A673 (cell line): ENCODE data around the gene ANKRD37. TPM values are rescaled to one million over a fixed set of nuclear protein-coding genes. Genes with fewer than 3 reads are reported as not detected.

ENCODE experiments used
- BruUV-seq: library from RNA; stranded (reverse); fragments of 400-500 nt; replicated peaks from 2 replicates; lab custom pipeline; 2021; lab: Mats Ljungman, UMichigan
- CTCF ChIA-PET: fragments of 300-600 bp; sonication (Branson Sonifier 250); formaldehyde crosslinking; loops from one replicate; lab custom pipeline; 2022; ENCODE audit warnings: antibody characterized with exemption; lab: Charles Lee
- POLR2A ChIA-PET: fragments of 300-600 bp; sonication (Branson Sonifier 250); formaldehyde crosslinking; loops from one replicate; lab custom pipeline; 2022; ENCODE audit warnings: antibody characterized with exemption; ENCODE audit not compliant: low non-redundant PET; lab: Charles Lee
- DNase-seq: peaks from one replicate; pipeline ENCODE4 v3.0.0-alpha.2; 2015; ENCODE audit warnings: low spot score
- H3K27ac ChIP-seq: fragments of 200-600 bp; sonication (generic); 2 replicates; pipeline ENCODE4 v1.5.1; 2016; ENCODE audit warnings: mixed run types, low read depth, mild to moderate bottlenecking, mixed read lengths, antibody characterized with exemption, low read length; ENCODE audit not compliant: poor library complexity, severe bottlenecking
- H3K27me3 ChIP-seq: fragments of 200-600 bp; sonication (generic); replicated peaks from 2 replicates; pipeline ENCODE4 v1.6.1; 2017; ENCODE audit warnings: mixed run types, low read depth, mild to moderate bottlenecking, mixed read lengths, antibody characterized with exemption, low read length; ENCODE audit not compliant: insufficient read depth, poor library complexity
- H3K36me3 ChIP-seq: fragments of 200-600 bp; sonication (generic); 2 replicates; pipeline ENCODE4 v1.6.1; 2016; ENCODE audit warnings: mixed run types, mild to moderate bottlenecking, mixed read lengths, antibody characterized with exemption, low read length; ENCODE audit not compliant: insufficient read depth, poor library complexity, severe bottlenecking
- H3K4me1 ChIP-seq: fragments of 200-600 bp; sonication (generic); 2 replicates; pipeline ENCODE4 v1.6.1; 2017; ENCODE audit warnings: mixed run types, mild to moderate bottlenecking, mixed read lengths, antibody characterized with exemption, low read length; ENCODE audit not compliant: insufficient read depth, poor library complexity, severe bottlenecking
- H3K4me3 ChIP-seq: fragments of 200-600 bp; sonication (generic); 2 replicates; pipeline ENCODE4 v1.5.1; 2016; ENCODE audit warnings: low read depth, mixed run types, mild to moderate bottlenecking, mixed read lengths, low read length; ENCODE audit not compliant: poor library complexity, severe bottlenecking
- H3K9me3 ChIP-seq: fragments of 200-600 bp; sonication (generic); 2 replicates; pipeline ENCODE4 v1.6.1; 2016; ENCODE audit warnings: mixed run types, low read depth, mild to moderate bottlenecking, mixed read lengths, antibody characterized with exemption, low read length; ENCODE audit not compliant: poor library complexity, severe bottlenecking
- CTCF ChIP-seq: fragments of 300-800, 200-600 bp; sonication (generic); conservative IDR thresholded peaks from 2 replicates; pipeline ENCODE4 v1.5.1; 2017; ENCODE audit warnings: low read depth, mild to moderate bottlenecking, antibody characterized with exemption, low read length, moderate library complexity, mixed read lengths
- EZH2 ChIP-seq: fragments of 200-600 bp; sonication (generic); IDR thresholded peaks from 2 replicates; pipeline ENCODE4 v1.6.1; 2017; ENCODE audit warnings: borderline replicate concordance, low read depth, mild to moderate bottlenecking, mixed read lengths, antibody characterized with exemption, low read length; ENCODE audit not compliant: poor library complexity, severe bottlenecking
- intact Hi-C: fragments of 100-400 bp; cut with micrococcal nuclease; formaldehyde crosslinking; loops from one replicate; pipeline ENCODE4 v1.10.0; 2022; ENCODE audit not compliant: unreplicated experiment
- total RNA-seq: library from RNA; stranded (reverse); gene quantifications from 2 replicates; pipeline ENCODE4 v1.2.3, GENCODE V29; 2021

ANKRD37 gene
- total RNA-seq, 1 experiment from 2014 or later, result not detected

- no TSS peak for BruUV-seq
- ChIA-PET CTCF (no interaction called here), POLR2A (no interaction called here)
- no peak for DNase-seq
- Histone ChIP-seq H3K4me1 (no peaks in the 10 kb centered on the region), H3K36me3 (no peaks in the 10 kb centered on the region), H3K4me3 (no peak overlapping the region), H3K27me3 (no peaks in the 10 kb centered on the region), H3K9me3 (no peaks in the 10 kb centered on the region), H3K27ac (no peak overlapping the region)
- intact Hi-C loops, result no loop called here
- TF ChIP-seq EZH2, result no peak
- no peak for TF ChIP-seq CTCF
These were observed 44.4 kb upstream of the ANKRD37 start for GRCh38 chr4:185352202-185352601.

- H3K36me3 ChIP-seq, result no peaks in the 10 kb centered on the region
- no peaks in the 10 kb centered on the region for H3K9me3 ChIP-seq
- TF ChIP-seq CTCF (no peak), EZH2 (no peak)
- H3K4me1 ChIP-seq, result no peaks in the 10 kb centered on the region
- CTCF ChIA-PET, result no interaction called here
- intact Hi-C loops, result no loop called here
- no peaks in the 10 kb centered on the region for H3K27me3 ChIP-seq
- BruUV-seq, result no TSS peak
- DNase-seq, result no peak
- POLR2A ChIA-PET, result no interaction called here
- no peak overlapping the region for H3K4me3 ChIP-seq
- no peak overlapping the region for H3K27ac ChIP-seq
These were observed 43.9 kb upstream of the ANKRD37 start for GRCh38 chr4:185352741-185353140.

GRCh38 chr4:185357211-185357610 lies 39.4 kb upstream of the ANKRD37 start:
- TF ChIP-seq EZH2 (no peak), CTCF (no peak)
- H3K9me3 ChIP-seq, result no peaks in the 10 kb centered on the region
- DNase-seq, result no peak
- no peak overlapping the region for H3K4me3 ChIP-seq
- no peaks in the 10 kb centered on the region for H3K27me3 ChIP-seq
- no peaks in the 10 kb centered on the region for H3K4me1 ChIP-seq
- no TSS peak for BruUV-seq
- no peak overlapping the region for H3K27ac ChIP-seq
- ChIA-PET POLR2A (interaction anchor here (0.6 kb wide), 1 partner anchor 756 kb away, joined by 5 read pairs; no protein-coding TSS in a partner anchor), CTCF (no interaction called here)
- intact Hi-C loops, result no loop called here
- H3K36me3 ChIP-seq, result no peaks in the 10 kb centered on the region
